ENCODE data around the gene NDUFS2.

DNA sequence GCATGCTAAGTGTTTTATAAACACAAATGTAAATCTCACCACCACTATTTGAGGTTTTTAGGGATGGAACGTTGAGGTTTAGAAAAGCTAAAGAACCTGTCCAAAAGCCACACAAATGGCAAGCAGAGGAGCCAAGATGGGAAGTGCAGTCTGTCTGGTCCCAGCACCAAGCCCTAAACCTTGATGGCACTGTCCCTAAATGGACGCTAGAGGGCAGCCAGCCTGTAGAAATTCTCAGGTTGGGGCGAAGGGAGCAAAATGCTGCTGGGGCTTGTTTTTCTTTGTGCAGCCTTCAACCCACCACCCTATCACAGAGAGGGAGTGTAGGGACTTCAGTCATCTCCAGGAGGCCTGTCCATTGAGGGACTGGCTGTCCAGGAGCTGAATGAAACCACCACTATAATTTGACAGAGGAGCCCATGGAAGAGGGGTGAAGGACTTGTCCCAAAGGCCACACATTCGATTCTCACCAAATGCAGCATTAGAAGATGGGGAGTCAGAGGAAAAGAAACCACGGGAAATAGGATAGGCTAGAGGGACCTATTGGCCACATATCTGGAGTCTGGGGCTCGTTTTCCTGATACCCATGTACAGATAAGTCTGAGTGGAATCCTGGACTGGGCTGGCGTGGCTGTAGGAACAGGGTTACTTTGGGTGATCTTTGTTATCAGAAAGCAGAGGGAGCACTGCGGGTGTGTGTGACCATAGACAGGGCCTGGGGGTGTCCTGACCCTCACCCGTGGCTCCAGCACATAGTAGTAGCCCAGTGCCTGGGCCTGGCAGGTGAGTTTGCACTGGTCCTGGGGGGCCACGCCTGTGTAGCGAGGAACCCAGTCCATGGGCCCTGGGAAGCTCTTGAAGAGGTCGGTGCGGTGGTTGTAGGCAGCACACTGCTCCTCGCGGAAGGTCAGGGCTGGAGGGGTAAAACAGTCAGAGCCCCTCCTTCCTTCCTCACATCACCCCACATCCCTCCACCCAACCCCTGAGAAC lies 9.4 kb upstream of the NDUFS2 start:
- no peak for TF ChIP-seq POLR2A (IDR thresholded peaks at IDR 0.05)
- TF ChIP-seq, protein P1, sequence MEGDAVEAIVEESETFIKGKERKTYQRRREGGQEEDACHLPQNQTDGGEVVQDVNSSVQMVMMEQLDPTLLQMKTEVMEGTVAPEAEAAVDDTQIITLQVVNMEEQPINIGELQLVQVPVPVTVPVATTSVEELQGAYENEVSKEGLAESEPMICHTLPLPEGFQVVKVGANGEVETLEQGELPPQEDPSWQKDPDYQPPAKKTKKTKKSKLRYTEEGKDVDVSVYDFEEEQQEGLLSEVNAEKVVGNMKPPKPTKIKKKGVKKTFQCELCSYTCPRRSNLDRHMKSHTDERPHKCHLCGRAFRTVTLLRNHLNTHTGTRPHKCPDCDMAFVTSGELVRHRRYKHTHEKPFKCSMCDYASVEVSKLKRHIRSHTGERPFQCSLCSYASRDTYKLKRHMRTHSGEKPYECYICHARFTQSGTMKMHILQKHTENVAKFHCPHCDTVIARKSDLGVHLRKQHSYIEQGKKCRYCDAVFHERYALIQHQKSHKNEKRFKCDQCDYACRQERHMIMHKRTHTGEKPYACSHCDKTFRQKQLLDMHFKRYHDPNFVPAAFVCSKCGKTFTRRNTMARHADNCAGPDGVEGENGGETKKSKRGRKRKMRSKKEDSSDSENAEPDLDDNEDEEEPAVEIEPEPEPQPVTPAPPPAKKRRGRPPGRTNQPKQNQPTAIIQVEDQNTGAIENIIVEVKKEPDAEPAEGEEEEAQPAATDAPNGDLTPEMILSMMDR (IDR thresholded peaks at IDR 0.05) = peak; percentile 71 to 90 (median 79)
